Measurements from ENCODE around the gene TRAF5. TPM values are rescaled to one million over a fixed set of nuclear protein-coding genes. Genes with fewer than 3 reads are reported as not detected.
A peak's percentile ranks its signal among the peaks of the same experiment; 100 is the strongest.
"Not testable (repeated sequence)": the region's sequence is repeated elsewhere in the genome, so short reads cannot be mapped to it uniquely, and the experiment has no call there.

The TRAF5 gene
- total and polyA plus RNA-seq, 8 donors: 4.3 to 50.7 (median 18.5) TPM

GRCh38 chr1:211345719-211346118, 19.1 kb downstream of the TRAF5 start:
- intact Hi-C loops (cut with DNase I; ENCODE audit: low total_unique reads): no loop called here
- Histone ChIP-seq H3K27ac (no peak overlapping the region), H3K27me3 (no peaks in the 10 kb centered on the region), H3K9me3 (no peaks in the 10 kb centered on the region), H3K4me3 (no peak overlapping the region), H3K36me3 (peaks cover 0 to 8% (median 2%) of the 10 kb centered on the region in 4 donors), H3K4me1 (peaks cover 3 to 38% (median 18%) of the 10 kb centered on the region in 4 donors)
- DNase-seq: no peak
- no peak for TF ChIP-seq POLR2AphosphoS5 (IDR thresholded peaks at IDR 0.05)
- no peak for TF ChIP-seq POLR2A (IDR thresholded peaks at IDR 0.05)
- TF ChIP-seq EP300 (IDR thresholded peaks at IDR 0.05): no peak
- TF ChIP-seq, protein P1, sequence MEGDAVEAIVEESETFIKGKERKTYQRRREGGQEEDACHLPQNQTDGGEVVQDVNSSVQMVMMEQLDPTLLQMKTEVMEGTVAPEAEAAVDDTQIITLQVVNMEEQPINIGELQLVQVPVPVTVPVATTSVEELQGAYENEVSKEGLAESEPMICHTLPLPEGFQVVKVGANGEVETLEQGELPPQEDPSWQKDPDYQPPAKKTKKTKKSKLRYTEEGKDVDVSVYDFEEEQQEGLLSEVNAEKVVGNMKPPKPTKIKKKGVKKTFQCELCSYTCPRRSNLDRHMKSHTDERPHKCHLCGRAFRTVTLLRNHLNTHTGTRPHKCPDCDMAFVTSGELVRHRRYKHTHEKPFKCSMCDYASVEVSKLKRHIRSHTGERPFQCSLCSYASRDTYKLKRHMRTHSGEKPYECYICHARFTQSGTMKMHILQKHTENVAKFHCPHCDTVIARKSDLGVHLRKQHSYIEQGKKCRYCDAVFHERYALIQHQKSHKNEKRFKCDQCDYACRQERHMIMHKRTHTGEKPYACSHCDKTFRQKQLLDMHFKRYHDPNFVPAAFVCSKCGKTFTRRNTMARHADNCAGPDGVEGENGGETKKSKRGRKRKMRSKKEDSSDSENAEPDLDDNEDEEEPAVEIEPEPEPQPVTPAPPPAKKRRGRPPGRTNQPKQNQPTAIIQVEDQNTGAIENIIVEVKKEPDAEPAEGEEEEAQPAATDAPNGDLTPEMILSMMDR (IDR thresholded peaks at IDR 0.05): no peak
- WGBS, 5 donors: 94 to 100% (median 96%) methylated on average over 2 of the region's 2 CpGs

DNA sequence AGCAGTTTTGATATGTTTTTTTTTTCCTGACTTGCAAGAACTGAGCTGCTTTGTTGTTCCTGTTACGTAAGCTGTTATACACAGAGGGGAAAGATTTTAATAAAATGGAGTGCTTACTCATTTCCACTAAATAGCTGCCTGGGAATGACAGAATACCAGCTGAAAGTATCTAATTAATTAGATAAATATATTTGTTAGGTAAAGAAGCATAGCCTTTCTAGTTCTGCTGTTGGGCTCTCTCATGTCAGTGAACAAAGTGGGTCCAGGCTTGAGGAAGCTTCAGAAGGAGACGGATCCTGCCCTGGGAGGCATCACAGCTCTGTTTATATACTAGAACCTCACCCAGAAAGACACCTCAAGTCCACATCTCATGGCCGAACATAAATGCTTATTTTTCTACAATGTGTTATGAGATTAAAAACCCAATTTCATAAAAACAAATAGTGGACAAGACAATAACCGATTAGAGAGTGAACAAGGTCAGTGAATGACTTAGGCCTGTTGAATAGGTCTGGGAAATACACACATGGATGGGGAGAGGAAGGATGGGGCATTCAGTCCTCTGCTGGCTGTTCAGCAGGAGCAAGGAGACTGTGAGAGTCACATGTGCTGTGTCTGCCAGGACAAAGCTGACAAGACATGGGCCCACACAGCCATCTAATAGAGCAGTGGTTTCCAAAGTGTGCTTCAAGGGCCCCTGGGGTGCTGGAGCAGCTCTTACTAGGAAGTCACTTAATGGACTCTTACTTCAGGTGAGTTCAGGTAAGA, 20.6 kb downstream of the TRAF5 start:
- peaks cover 0 to 8% (median 2%) of the 10 kb centered on the region in 4 donors for H3K36me3 ChIP-seq
- H3K27ac ChIP-seq: no peak overlapping the region
- WGBS, 5 donors: 79 to 87% (median 81%) methylated on average over 4 of the region's 4 CpGs
- intact Hi-C loops (cut with DNase I; ENCODE audit: low total_unique reads): no loop called here
- peaks cover 0 to 29% (median 12%) of the 10 kb centered on the region in 4 donors for H3K4me1 ChIP-seq
- DNase-seq: no peak
- TF ChIP-seq, protein P1 (IDR thresholded peaks at IDR 0.05): no peak
- no peak overlapping the region for H3K4me3 ChIP-seq
- H3K27me3 ChIP-seq: no peaks in the 10 kb centered on the region
- H3K9me3 ChIP-seq: no peaks in the 10 kb centered on the region

DNA sequence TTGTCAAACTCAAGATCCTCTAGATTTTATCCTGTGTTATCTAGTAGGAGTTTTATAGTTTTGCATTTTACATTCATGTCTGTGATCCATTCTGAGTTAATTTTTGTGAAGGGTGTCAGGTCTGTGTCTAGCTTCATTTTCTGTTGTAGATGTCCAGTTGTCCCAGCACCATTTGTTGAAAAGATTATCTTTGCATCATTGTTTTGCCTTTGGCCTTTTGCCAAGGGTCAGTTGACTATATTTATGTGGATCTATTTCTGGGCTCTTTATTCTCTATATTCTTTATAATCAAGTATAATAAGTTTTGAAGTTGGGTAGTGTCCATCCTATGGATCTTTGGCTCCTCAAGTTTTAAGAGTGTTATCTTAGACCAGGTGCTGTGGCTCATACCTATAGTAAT, 21.9 kb downstream of the TRAF5 start:
- no peak for TF ChIP-seq POLR2AphosphoS5 (IDR thresholded peaks at IDR 0.05)
- TF ChIP-seq, protein P1 (IDR thresholded peaks at IDR 0.05): no peak
- TF ChIP-seq EP300 (IDR thresholded peaks at IDR 0.05): no peak
- no peak for TF ChIP-seq POLR2A (IDR thresholded peaks at IDR 0.05)
- no peaks in the 10 kb centered on the region for H3K27me3 ChIP-seq
- peaks cover 0 to 33% (median 15%) of the 10 kb centered on the region in 4 donors for H3K4me1 ChIP-seq
- H3K27ac ChIP-seq: no peak overlapping the region
- peaks cover 0 to 13% (median 6%) of the 10 kb centered on the region in 4 donors for H3K36me3 ChIP-seq
- intact Hi-C loops (cut with DNase I; ENCODE audit: low total_unique reads): no loop called here
- no peak overlapping the region for H3K4me3 ChIP-seq
- no peaks in the 10 kb centered on the region for H3K9me3 ChIP-seq
- DNase-seq: no peak

- peaks cover 0 to 34% (median 15%) of the 10 kb centered on the region in 4 donors for H3K4me1 ChIP-seq
- no peaks in the 10 kb centered on the region for H3K9me3 ChIP-seq
- DNase-seq: peak in 1 of 2 donors; percentile 41
- intact Hi-C loops (cut with DNase I; ENCODE audit: low total_unique reads): no loop called here
- TF ChIP-seq, protein P1 (IDR thresholded peaks at IDR 0.05): no peak
- no peak for TF ChIP-seq EP300 (IDR thresholded peaks at IDR 0.05)
- no peak for TF ChIP-seq POLR2A (IDR thresholded peaks at IDR 0.05)
- TF ChIP-seq POLR2AphosphoS5 (IDR thresholded peaks at IDR 0.05): no peak
- no peak overlapping the region for H3K27ac ChIP-seq
- no peak overlapping the region for H3K4me3 ChIP-seq
- H3K27me3 ChIP-seq: no peaks in the 10 kb centered on the region
- H3K36me3 ChIP-seq: peaks cover 0 to 19% (median 15%) of the 10 kb centered on the region in 4 donors
- WGBS, 5 donors: 31 to 73% (median 55%) methylated on average over 2 of the region's 2 CpGs
Measured at GRCh38 chr1:211349741-211350140, 23.1 kb downstream of the TRAF5 start.

GRCh38 chr1:211352055-211352454, 25.4 kb downstream of the TRAF5 start:
- H3K9me3 ChIP-seq; H3K27ac ChIP-seq; H3K4me3 ChIP-seq; H3K27me3 ChIP-seq; DNase-seq; intact Hi-C loops (cut with DNase I; ENCODE audit: low total_unique reads): not testable (repeated sequence)
- Histone ChIP-seq H3K36me3 (peaks cover 5 to 36% (median 32%) of the 10 kb centered on the region in 4 donors), H3K4me1 (peaks cover 0 to 27% (median 13%) of the 10 kb centered on the region in 4 donors)
- 92 to 98% (median 96%) methylated on average over 3 of the region's 3 CpGs for WGBS, 5 donors
